Lung (tissue), 12 donors: ENCODE measurements around the gene PARD3. TPM values are rescaled to one million over a fixed set of nuclear protein-coding genes. Genes with fewer than 3 reads are reported as not detected.

Experiments
- ATAC-seq: fragments of 200-7000 bp; cut with Tn5 transposase; one replicate; pipeline ENCODE4 v1.9.1; 2020; ENCODE audit warnings: moderate number of reproducible peaks; ENCODE audit not compliant: insufficient read depth, low FRiP score
- DNase-seq, 3 donors: peaks; one replicate each; pipeline ENCODE4 v3.0.0-alpha.2; 2013 to 2017
- H3K27ac ChIP-seq, 2 donors: one replicate each; pipeline ENCODE4 v1.5.1; 2013; ENCODE audit warnings: mild to moderate bottlenecking in 2 of 2, moderate library complexity in 2 of 2, control low read depth in 1 of 2, inconsistent platforms in 1 of 2, low read depth in 1 of 2, low read length in 1 of 2
- H3K27me3 ChIP-seq, 3 donors: one replicate each; pipeline ENCODE4 v1.5.1; 2013; ENCODE audit warnings: low read length in 2 of 3; ENCODE audit not compliant: control insufficient read depth in 3 of 3, insufficient read depth in 3 of 3
- H3K36me3 ChIP-seq, 4 donors: one replicate each; pipeline ENCODE4 v1.5.1; 2013; ENCODE audit warnings: low read length in 4 of 4, mild to moderate bottlenecking in 1 of 4, moderate library complexity in 1 of 4; ENCODE audit not compliant: control insufficient read depth in 4 of 4, insufficient read depth in 4 of 4
- H3K4me1 ChIP-seq, 5 donors: one replicate each; pipeline ENCODE4 v1.5.1; 2013; ENCODE audit warnings: low read length in 5 of 5, mild to moderate bottlenecking in 2 of 5, moderate library complexity in 1 of 5; ENCODE audit not compliant: control insufficient read depth in 5 of 5, insufficient read depth in 5 of 5
- H3K4me3 ChIP-seq: one replicate; pipeline ENCODE4 v1.5.1; 2013; ENCODE audit warnings: mild to moderate bottlenecking, control low read depth, moderate library complexity
- H3K9ac ChIP-seq, 2 donors: one replicate each; pipeline ENCODE4 v1.5.1; 2013; ENCODE audit warnings: low read length in 2 of 2, control low read depth in 1 of 2; ENCODE audit not compliant: insufficient read depth in 1 of 2
- H3K9me3 ChIP-seq, 4 donors: one replicate each; pipeline ENCODE4 v1.5.1; 2013; ENCODE audit warnings: low read length in 3 of 4, mild to moderate bottlenecking in 1 of 4, moderate library complexity in 1 of 4; ENCODE audit not compliant: control insufficient read depth in 4 of 4, insufficient read depth in 3 of 4
- CTCF ChIP-seq: IDR thresholded peaks from 2 replicates; pipeline ENCODE4 v1.5.1; 2012; ENCODE audit warnings: mild to moderate bottlenecking; ENCODE audit errors: control extremely low read depth, extremely low read depth
- WGBS, 2 donors: extraction: QIAGEN DNeasy Blood & Tissue Kit; methylation state at CpG; one replicate each; pipeline ENCODE4 v1.1.7; 2013; 5-methylcytosine and 5-hydroxymethylcytosine counted together
- polyA plus RNA-seq, 2 donors: library from polyadenylated mRNA; stranded (reverse); fragments of 200-250 nt; gene quantifications; one replicate each; pipeline ENCODE4 v1.2.1, GENCODE V29; 2013
- total RNA-seq, 2 donors: library from RNA; depleted of rRNA in 1 of 2; stranded (reverse); fragments of >200 nt in 1 of 2; gene quantifications; one replicate each; pipeline ENCODE4 v1.2.1, GENCODE V29; 2014 to 2021
- donor health status: control.
- donor health status: control.
- donor health status: Bipolar disorder and iron deficiency.
- donor health status: healthy.
- donor health status: DM: yes; HTN: yes; CAD: no.

The PARD3 gene
- total and polyA plus RNA-seq, 4 donors, result 10.3 to 69.2 (median 27.6) TPM

GRCh38 chr10:34826857-34827766, 12.0 kb upstream of the PARD3 start:
- H3K9ac ChIP-seq, result no peak overlapping the region
- no peaks in the 10 kb centered on the region for H3K27me3 ChIP-seq
- no peak overlapping the region for H3K4me3 ChIP-seq
- WGBS, 2 donors, result 83 to 84% methylated on average over 11 of the region's 11 CpGs
- no peak for TF ChIP-seq CTCF
- H3K4me1 ChIP-seq, result peaks cover 0 to 7% (median 4%) of the 10 kb centered on the region in 5 donors
- DNase-seq (no peak), ATAC-seq (no peak)
- no peaks in the 10 kb centered on the region for H3K36me3 ChIP-seq
- H3K27ac ChIP-seq, result no peak overlapping the region
- H3K9me3 ChIP-seq, result no peaks in the 10 kb centered on the region

- no peak for ATAC-seq
- DNase-seq, result no peak
- WGBS, 2 donors, result 87 to 90% methylated on average over 6 of the region's 6 CpGs
These were observed 11.1 kb upstream of the PARD3 start for GRCh38 chr10:34826221-34826620.

GRCh38 chr10:34825414-34825813, 10.3 kb upstream of the PARD3 start:
- 73 to 79% methylated on average over 2 of the region's 2 CpGs for WGBS, 2 donors
- Histone ChIP-seq H3K36me3 (no peaks in the 10 kb centered on the region), H3K27ac (no peak overlapping the region), H3K9me3 (peaks cover 0 to 3% (median 0%) of the 10 kb centered on the region in 4 donors), H3K4me3 (no peak overlapping the region), H3K9ac (no peak overlapping the region), H3K4me1 (peaks cover 0 to 7% (median 2%) of the 10 kb centered on the region in 5 donors), H3K27me3 (no peaks in the 10 kb centered on the region)
- ATAC-seq, result no peak
- TF ChIP-seq CTCF, result no peak
- no peak for DNase-seq

More at GRCh38 chr10:34826221-34826620, 11.1 kb upstream of the PARD3 start:
- Histone ChIP-seq H3K27ac (no peak overlapping the region), H3K27me3 (no peaks in the 10 kb centered on the region), H3K9ac (no peak overlapping the region), H3K4me3 (no peak overlapping the region), H3K36me3 (no peaks in the 10 kb centered on the region), H3K4me1 (peaks cover 0 to 7% (median 4%) of the 10 kb centered on the region in 5 donors), H3K9me3 (no peaks in the 10 kb centered on the region)
- no peak for TF ChIP-seq CTCF
